Activated naive CD4-positive, alpha-beta T cell treated with anti-CD3 and anti-CD28 coated beads, Interleukin-2, amount 50 U/mL, for 24 hours (primary cell): ENCODE data around the gene ZNF20.
"Not testable (repeated sequence)": the region's sequence is repeated elsewhere in the genome, so short reads cannot be mapped to it uniquely, and the experiment has no call there.

ENCODE experiments used
- H3K27ac Mint-ChIP-seq: one replicate; pipeline ENCODE4 v1.8.0; 2021; ENCODE audit warnings: mild to moderate bottlenecking, mixed read lengths
- H3K27me3 Mint-ChIP-seq: one replicate; pipeline ENCODE4 v1.8.0; 2021; ENCODE audit warnings: mixed read lengths
- H3K36me3 Mint-ChIP-seq: one replicate; pipeline ENCODE4 v1.8.0; 2021; ENCODE audit warnings: mixed read lengths
- H3K4me1 Mint-ChIP-seq: one replicate; pipeline ENCODE4 v1.8.0; 2021; ENCODE audit warnings: mixed read lengths
- H3K4me3 Mint-ChIP-seq: one replicate; pipeline ENCODE4 v1.8.0; 2021; ENCODE audit warnings: mild to moderate bottlenecking, mixed read lengths
- H3K9me3 Mint-ChIP-seq: one replicate; pipeline ENCODE4 v1.8.0; 2021; ENCODE audit warnings: mixed read lengths

ZNF20 gene

DNA sequence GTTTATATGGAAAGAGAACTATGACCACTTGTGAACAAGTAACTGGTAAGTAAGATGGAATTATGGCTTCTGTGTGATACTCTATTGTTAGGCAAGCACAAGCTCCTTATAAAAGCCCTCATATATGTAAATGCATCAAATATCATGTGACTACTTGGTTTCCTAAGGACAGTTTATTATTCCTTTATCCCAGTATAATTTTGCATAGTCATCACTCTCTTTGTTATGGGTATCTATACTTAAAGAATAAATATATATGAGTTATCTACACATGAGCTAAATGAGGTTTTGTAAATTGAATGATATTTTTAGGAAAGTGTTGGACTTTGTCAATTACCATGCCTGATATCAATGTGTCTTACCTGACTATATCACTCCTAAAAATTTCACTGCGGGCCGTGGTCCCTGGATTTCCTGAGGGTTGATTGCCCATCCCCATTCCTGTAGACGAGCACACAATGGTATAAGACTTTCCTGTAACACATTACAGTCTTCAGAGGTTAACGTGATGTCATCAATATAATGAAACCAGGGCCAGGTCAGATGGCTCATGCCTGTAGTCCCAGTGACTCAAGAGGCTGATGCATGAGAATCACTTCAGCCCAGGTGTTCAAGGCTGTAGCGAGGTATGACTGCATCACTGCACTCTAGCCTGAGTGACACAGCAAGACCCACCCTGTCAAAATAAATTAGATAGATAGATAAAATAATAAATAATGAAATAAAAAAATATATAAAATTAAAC is 54.9 kb downstream of the ZNF20 start:
- peaks cover 8% of the 10 kb centered on the region for H3K36me3 Mint-ChIP-seq
- peaks cover 4% of the 10 kb centered on the region for H3K9me3 Mint-ChIP-seq
- no peak overlapping the region for H3K27ac Mint-ChIP-seq

GRCh38 chr19:12083336-12083735 is 56.8 kb downstream of the ZNF20 start:
- H3K4me1 Mint-ChIP-seq, H3K4me3 Mint-ChIP-seq, H3K27me3 Mint-ChIP-seq, H3K27ac Mint-ChIP-seq, H3K9me3 Mint-ChIP-seq: not testable (repeated sequence)
- H3K36me3 Mint-ChIP-seq = peaks cover 13% of the 10 kb centered on the region

More for the DNA sequence above, 54.9 kb downstream of the ZNF20 start:
- H3K4me3 Mint-ChIP-seq = no peak overlapping the region
- no peaks in the 10 kb centered on the region for H3K4me1 Mint-ChIP-seq
- H3K27me3 Mint-ChIP-seq = no peaks in the 10 kb centered on the region
